Measurements from ENCODE around the gene SLC25A29.

Gene SLC25A29

DNA sequence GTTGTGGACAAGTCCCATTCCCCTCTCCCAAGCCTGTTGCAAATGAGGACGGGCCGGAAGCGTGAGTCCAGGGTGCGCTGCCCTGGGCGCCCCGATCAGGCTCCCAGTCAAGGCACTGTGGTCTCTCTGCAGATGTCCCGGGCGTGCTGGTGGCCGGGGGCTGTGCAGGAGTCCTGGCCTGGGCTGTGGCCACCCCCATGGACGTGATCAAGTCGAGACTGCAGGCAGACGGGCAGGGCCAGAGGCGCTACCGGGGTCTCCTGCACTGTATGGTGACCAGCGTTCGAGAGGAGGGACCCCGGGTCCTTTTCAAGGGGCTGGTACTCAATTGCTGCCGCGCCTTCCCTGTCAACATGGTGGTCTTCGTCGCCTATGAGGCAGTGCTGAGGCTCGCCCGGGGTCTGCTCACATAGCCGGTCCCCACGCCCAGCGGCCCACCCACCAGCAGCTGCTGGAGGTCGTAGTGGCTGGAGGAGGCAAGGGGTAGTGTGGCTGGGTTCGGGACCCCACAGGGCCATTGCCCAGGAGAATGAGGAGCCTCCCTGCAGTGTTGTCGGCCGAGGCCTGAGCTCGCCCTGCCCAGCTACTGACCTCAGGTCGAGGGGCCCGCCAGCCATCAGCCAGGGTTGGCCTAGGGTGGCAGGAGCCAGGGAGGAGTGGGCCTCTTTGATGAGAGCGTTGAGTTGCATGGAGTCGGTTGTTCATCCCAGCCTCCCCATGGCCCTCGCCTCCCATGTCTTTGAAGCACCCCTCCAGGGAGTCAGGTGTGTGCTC is 23.2 kb upstream of the SLC25A29 start:
- no peak overlapping the region for H3K4me3 Mint-ChIP-seq
- no peak overlapping the region for H3K27ac Mint-ChIP-seq
- H3K9me3 Mint-ChIP-seq, result no peaks in the 10 kb centered on the region
- H3K4me1 Mint-ChIP-seq, result peaks cover 25% of the 10 kb centered on the region
- peaks cover under 1% of the 10 kb centered on the region for H3K36me3 Mint-ChIP-seq (ENCODE audit: low read depth)
- TF ChIP-seq, protein P1, sequence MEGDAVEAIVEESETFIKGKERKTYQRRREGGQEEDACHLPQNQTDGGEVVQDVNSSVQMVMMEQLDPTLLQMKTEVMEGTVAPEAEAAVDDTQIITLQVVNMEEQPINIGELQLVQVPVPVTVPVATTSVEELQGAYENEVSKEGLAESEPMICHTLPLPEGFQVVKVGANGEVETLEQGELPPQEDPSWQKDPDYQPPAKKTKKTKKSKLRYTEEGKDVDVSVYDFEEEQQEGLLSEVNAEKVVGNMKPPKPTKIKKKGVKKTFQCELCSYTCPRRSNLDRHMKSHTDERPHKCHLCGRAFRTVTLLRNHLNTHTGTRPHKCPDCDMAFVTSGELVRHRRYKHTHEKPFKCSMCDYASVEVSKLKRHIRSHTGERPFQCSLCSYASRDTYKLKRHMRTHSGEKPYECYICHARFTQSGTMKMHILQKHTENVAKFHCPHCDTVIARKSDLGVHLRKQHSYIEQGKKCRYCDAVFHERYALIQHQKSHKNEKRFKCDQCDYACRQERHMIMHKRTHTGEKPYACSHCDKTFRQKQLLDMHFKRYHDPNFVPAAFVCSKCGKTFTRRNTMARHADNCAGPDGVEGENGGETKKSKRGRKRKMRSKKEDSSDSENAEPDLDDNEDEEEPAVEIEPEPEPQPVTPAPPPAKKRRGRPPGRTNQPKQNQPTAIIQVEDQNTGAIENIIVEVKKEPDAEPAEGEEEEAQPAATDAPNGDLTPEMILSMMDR (IDR thresholded peaks at IDR 0.05), result no peak
- DNase-seq, result no peak
- no peaks in the 10 kb centered on the region for H3K27me3 Mint-ChIP-seq (ENCODE audit: low read depth, poor library complexity)

DNA sequence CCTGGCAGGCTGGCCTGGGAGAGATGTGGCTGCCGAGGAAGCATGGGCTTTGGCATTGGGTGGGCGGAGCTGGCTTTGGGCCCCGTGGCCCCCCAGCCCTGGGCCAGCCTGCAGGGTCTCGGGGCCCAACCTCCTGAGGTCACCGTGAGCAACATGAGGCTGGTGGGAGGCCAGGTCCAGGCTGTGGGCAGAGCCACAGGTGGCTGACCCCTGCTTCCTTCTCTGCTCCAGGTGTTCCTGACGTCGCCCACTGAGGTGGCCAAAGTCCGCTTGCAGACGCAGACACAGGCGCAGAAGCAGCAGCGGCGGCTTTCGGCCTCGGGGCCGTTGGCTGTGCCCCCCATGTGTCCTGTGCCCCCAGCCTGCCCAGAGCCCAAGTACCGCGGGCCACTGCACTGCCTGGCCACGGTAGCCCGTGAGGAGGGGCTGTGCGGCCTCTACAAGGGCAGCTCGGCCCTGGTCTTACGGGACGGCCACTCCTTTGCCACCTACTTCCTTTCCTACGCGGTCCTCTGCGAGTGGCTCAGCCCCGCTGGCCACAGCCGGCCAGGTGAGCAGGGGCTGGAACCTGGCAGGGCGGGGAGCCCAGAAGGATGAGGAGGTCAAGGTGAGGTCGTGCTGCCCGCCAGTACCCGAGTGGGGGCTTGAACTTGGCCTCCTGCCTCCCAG is 22.4 kb upstream of the SLC25A29 start:
- peaks cover 3% of the 10 kb centered on the region for H3K27me3 Mint-ChIP-seq (ENCODE audit: low read depth, poor library complexity)
- H3K27ac Mint-ChIP-seq, result no peak overlapping the region
- H3K36me3 Mint-ChIP-seq (ENCODE audit: low read depth), result no peaks in the 10 kb centered on the region
- no peaks in the 10 kb centered on the region for H3K9me3 Mint-ChIP-seq
- H3K4me3 Mint-ChIP-seq, result no peak overlapping the region
- DNase-seq, result no peak
- TF ChIP-seq, protein P1 (IDR thresholded peaks at IDR 0.05), result no peak
- H3K4me1 Mint-ChIP-seq, result peaks cover 31% of the 10 kb centered on the region

DNA sequence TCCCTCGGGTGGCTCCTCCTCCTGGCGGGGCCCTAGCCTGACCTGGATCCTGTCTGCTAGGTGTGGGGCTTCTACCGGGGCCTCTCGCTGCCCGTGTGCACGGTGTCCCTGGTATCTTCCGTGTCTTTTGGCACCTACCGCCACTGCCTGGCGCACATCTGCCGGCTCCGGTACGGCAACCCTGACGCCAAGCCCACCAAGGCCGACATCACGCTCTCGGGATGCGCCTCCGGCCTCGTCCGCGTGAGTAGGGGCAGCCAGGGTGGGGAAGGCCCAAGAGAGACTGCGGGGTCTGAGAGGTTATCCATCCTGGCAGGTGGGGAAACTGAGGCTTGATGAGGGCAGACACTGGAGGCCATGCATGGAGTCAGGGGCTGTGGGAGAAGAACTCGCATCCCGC is 20.9 kb upstream of the SLC25A29 start:
- TF ChIP-seq, protein P1 (IDR thresholded peaks at IDR 0.05), result no peak
- no peak for DNase-seq
- Mint-ChIP-seq H3K27me3 (ENCODE audit: low read depth, poor library complexity) (peaks cover 3% of the 10 kb centered on the region), H3K9me3 (no peaks in the 10 kb centered on the region), H3K27ac (no peak overlapping the region), H3K36me3 (ENCODE audit: low read depth) (no peaks in the 10 kb centered on the region), H3K4me1 (peaks cover 33% of the 10 kb centered on the region), H3K4me3 (no peak overlapping the region)

DNA sequence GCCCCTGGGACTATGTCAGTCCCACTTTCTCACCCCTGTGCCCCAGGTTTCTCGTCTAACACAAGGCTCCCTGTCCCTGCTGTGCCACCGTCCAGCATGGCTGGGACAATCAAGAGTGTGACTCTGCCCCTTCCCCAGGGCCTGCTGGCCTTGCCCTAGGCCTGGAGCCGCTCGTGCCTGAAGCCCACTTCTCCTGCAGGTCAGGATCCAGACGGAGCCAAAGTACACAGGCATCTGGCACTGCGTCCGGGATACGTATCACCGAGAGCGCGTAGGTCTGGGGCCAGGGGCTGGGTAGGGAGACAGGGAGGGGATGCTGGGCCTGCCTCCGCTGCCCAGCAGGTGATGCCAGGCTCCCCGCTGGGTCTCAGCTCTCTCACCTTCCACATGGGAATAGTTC is 19.7 kb upstream of the SLC25A29 start:
- Mint-ChIP-seq H3K27ac (no peak overlapping the region), H3K4me1 (peaks cover 29% of the 10 kb centered on the region), H3K4me3 (no peak overlapping the region), H3K27me3 (ENCODE audit: low read depth, poor library complexity) (peaks cover 6% of the 10 kb centered on the region), H3K9me3 (no peaks in the 10 kb centered on the region), H3K36me3 (ENCODE audit: low read depth) (no peaks in the 10 kb centered on the region)
- TF ChIP-seq, protein P1 (IDR thresholded peaks at IDR 0.05), result no peak
- no peak for DNase-seq

DNA sequence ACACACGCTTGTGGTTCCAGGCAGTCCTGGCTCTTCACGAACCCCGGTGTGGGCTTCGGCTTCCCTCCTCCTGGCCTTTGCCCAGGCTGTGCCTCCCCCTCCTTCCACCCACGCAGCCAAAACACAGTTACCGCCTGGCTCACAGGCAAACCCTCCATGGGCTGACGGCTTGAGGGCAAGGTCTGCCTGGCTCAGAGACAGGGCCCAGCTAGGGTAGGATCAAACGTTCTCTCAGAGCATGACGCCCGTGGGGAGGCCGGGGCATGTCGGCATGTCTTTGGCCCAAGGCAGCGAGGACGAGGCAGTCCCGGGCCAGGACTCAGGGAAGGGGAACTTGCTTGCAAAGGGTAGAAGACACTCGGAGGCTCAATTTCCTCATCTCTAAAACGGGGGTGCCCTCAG is 19.0 kb upstream of the SLC25A29 start:
- Mint-ChIP-seq H3K27ac (no peak overlapping the region), H3K36me3 (ENCODE audit: low read depth) (no peaks in the 10 kb centered on the region), H3K27me3 (ENCODE audit: low read depth, poor library complexity) (peaks cover 9% of the 10 kb centered on the region), H3K4me3 (no peak overlapping the region), H3K9me3 (no peaks in the 10 kb centered on the region), H3K4me1 (peaks cover 32% of the 10 kb centered on the region)
- no peak for DNase-seq
- TF ChIP-seq, protein P1 (IDR thresholded peaks at IDR 0.05), result no peak

DNA sequence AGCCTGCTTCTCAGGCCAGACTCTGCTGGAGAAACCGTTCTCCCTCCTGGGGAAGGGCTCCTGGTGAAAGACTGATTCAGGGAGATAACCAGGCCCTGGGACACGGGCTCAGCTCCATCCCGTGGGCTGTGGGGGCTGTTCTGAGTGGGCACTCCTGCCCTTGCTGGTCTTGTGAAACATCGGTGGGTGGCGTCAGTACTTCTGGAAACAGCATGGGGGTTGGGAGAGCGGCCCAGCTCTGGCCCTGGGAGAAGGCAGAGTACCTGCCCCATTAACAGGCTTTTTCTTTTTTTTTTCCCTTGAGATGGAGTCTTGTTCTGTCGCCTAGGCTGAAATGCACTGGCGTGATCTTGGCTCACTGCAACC is 17.7 kb upstream of the SLC25A29 start:
- DNase-seq, result no peak
- TF ChIP-seq, protein P1 (IDR thresholded peaks at IDR 0.05), result no peak
- Mint-ChIP-seq H3K4me1 (peaks cover 28% of the 10 kb centered on the region), H3K36me3 (ENCODE audit: low read depth) (no peaks in the 10 kb centered on the region), H3K27me3 (ENCODE audit: low read depth, poor library complexity) (peaks cover 13% of the 10 kb centered on the region), H3K27ac (no peak overlapping the region), H3K9me3 (no peaks in the 10 kb centered on the region), H3K4me3 (no peak overlapping the region)
